HG02763 (cell line): Measurements from ENCODE around the gene OTOP2.
"Not testable (repeated sequence)": the region's sequence is repeated elsewhere in the genome, so short reads cannot be mapped to it uniquely, and the experiment has no call there.

Experiments used
- ATAC-seq: cut with Tn5 transposase; IDR thresholded peaks from one replicate; pipeline ENCODE4 v1.9.1; 2021; ENCODE audit warnings: mild to moderate bottlenecking, moderate library complexity; ENCODE audit not compliant: unreplicated experiment

The OTOP2 gene

DNA sequence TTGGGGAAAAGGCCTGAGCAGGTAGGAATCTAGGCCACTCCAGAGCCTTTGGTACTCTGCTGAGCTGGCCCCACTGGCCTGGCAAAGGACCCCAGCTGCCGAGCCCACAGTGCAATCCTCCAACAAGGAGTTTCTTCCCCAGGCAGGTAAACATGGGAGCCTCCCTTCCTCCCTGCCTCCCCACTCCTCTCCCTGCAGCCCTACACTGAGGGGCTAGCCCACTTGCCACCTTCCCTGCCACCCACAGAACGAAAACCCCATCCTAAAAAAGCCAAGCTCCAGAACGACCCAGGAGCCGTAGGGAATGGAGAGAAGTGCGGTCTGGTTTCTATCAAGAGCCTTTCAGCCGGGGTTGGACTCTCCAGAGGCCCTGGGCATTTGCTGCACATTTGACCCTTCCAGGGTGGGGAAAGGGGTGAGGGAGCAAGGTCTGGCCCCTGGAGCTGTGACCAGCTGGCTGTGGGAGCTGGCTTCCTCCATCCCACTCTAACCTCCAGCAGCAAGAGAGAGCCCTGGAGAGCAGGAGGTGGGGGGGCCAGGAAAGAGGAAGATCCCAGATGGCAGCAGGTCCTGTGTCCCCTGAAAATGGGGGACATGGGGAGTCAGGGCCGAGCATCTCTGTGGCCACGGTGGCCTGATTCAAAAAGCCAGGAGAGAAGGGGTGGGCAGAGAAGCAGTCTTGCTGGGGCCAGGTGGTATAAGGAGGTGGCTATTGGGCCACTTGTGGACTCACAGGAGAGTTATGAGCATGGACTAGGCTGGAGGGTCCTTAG, 47.2 kb downstream of the OTOP2 start:
- ATAC-seq = no peak

DNA sequence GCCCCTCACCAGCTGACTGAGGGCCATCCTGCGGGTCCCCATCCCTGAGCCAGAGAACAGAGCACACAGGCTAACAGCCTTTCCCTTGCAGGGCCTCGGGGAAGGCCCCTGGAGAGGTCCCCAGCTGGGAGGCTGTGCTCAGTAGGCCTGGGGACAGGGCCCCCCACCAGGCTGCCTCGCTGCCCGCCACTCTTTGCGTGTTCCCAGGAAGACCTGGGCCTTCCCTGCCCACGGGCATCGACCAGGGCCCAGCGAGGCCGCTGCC, 47.7 kb downstream of the OTOP2 start:
- no peak for ATAC-seq

DNA sequence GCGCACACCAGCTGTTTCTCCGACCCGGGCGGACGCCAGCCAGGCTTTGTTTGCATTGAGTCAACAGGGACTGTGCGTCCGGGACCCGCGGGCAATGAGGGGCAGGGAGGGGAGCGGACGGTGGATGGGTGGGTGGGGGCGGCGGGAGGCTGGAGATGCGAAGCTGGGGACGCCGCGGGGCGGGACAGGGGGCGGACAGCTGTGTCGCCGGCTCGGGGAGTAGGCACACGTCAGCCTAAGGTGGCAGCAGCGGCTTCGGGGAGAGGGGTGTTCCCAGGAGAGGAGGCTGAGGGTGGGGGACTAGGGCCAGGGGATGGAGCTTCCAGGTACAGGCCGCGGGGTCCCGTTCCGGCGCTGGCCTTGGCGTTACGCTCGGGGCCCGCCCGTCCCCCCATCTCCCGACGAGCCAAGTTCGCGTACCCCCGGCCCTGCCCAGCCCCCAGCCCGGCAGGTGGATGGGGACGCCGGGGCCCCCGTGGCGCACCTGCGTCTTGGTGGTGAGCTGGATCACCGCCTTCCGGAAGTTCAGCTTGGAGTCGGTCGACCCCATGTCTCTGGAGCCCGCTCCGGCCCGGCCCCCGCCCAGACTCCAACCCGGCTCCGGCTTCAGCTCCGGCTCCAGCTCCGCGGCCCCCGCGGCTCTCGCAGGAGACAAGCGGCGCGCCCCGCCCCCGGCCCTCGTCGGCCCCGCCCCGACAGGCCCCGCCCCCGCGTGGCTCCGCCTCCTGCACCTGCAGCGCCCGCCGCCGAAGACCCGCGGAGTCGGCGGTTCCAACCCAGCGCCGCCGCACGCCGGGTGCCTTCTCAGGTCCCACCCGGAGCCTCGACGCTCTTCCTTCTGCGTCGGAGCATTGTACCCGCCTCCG, 48.3 kb downstream of the OTOP2 start, which contains the start of gene HID1:
HID1 (minus strand) TSS at position 653 of the 866 bp plus-strand sequence; CDS start at position 550, 103 bp downstream.
- ATAC-seq = no peak

DNA sequence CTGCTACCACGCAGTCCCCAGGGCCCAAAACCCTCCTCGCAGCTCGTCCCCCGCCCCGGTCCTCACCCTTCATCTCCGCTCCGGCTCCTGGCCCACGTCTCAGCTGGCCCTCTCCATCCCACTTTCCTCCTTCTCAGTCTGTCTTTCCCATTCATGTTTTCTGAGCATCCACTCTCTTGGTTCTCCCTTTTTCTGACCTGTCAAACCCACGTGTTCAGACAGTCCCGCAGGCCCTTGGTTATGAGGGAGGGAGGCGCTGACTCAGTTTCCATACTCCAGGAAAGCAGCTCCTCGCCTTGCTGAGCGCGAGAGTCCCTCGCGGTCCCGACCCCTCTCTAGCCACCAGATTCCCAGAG, 48.9 kb downstream of the OTOP2 start:
- no peak for ATAC-seq

DNA sequence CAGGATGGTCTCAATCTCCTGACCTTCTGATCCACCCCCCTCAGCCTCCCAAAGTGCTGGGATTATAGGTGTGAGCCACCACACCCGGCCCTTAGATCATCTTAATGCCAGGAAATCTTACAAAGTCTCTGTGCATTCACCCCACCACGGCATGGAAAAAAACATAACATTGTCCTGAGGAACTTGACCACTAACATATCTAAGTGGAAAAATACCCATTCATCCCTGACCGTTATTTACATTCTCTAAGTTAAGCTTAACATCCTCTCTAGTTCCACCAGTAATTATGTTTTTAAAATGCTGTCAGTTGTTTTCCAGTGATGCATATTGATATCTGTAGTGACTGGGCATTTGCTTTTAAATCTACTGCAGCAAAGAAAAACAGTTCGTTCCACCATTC, 51.9 kb downstream of the OTOP2 start:
- no peak for ATAC-seq

DNA sequence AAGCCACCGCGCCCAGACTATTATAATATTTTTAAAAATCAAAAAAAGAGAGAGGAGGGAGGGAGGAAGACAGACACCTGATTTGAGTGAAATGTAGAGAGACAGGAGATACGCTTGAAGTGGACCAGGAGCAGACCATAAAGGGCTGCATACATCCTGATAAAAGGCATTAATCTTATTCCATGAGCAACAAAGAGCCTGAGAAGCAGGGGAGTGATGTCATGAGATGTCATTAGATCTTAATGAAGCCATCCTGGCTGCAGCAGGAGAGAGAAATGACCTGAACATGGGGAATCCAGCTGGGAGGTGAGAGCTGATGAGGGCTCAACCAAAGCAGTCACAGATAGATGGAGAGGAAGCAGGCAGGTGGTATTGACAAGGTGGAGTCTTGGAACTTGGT, 53.7 kb downstream of the OTOP2 start:
- ATAC-seq = no peak

DNA sequence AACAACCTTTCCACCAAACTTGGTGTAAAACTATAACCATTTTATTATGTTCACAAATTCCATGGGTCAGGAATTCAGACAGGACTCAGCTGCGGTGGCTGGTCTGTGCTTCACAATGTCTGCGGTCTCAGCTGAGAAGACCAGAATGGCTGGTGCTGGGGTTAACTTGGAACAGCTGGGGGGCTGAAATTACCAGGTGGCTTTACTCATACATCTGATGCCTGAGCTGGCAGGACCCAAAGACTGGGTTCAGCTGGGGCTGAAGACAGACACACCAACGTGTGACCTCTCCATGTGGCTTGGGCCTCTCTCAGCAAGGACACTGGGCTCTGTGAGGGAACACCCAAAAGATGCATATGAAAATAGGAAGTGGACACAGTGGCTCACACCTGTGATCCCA, 54.2 kb downstream of the OTOP2 start:
- no peak for ATAC-seq

DNA sequence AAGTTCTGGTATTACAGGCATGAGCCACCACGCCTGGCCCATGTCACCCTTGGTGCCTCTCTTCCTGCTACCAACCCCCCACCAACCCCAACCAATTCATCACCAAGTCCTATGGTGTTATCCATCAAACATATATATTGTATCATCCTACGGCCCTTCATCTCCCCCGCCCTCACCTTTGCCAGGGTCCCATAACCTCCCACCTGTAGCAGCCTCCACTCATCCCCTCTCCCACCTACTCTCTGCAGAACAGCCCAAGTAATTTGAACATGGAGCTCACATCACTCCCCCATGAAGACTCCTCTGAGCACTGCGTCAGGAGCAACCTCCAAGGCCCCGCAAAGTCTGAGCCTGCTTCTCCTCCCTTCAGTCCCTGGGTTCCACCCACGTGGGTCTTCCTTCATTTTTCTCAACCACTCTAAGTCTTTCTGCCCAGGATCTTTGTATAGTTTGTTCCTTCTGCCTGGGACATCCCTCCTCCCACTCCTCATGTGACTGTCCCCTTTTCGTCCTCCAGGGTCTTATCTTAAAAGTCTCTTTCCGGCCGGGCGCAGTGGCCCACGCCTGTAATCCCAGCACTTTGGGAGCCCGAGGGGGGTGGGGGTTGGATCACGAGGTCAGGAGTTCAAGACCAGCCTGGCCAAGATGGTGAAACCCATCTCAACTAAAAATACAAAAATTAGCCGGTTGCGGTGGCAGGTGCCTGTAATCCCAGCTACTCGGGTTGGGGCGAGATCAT, 55.5 kb downstream of the OTOP2 start:
- no peak for ATAC-seq

DNA sequence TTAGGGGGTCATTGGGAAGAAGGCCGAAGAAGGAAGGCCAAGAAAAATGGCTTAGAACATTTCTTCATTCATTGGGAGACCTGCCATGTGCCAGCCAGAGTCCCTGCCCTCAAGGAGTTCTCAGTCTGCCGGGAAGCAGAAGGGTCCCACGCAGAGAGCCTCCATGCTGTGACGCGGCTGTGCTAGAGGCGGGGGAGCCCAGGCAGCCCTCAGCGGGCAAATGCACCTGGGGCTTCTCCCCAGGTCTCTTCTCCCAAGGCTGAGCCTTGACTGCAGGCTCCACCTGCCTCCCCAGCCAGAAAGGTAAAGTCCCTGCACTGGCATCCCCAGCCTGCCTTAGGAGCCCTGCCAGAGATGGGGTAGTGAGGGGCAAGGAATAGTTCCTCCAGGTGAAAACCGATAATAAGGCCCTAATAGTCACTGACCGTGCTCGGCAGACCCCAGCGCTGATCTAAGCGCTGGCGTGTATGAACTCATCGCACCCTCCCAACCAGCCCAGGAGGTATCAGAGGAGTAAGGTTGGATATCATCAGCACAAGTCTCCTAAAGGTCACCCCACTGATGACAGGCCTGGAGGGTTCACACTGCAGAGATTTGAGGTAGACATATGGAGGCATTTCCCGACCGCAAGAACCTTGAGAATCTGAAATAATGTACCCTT, 57.4 kb downstream of the OTOP2 start:
- no peak for ATAC-seq

DNA sequence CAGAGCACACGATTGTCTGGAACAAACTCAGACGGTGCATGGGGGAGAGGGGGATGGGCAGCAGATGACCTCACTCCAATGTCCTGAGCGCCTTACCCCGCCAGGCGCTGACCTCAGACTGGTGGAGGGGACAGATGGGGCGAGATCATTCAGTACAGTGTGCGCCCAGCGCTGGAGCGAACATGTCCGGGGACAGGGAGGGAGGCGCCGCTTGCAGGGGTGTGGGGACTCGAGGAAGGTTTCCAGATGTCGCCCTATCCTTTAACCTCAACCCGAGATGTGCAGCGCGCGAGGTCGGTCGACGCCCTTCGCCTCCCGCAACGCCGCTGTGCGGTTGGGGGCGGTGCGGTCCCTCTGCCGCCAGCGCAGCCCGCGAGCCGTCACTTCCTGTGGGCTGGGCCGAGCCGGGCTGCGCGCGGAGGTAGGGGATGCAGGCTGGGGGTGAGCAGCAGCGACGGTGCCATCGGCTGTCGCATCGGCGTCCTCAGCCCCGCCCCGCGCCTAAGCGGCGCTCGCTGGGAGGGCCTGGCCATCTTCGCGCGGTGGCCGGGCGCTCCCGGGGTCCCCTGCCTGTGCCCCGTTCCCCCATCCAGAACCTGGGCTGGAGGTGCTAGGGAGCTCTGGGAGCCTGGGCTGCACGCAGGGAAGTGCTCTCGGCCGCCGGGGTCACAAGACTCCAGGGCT, 58.0 kb downstream of the OTOP2 start:
- ATAC-seq = no peak

DNA sequence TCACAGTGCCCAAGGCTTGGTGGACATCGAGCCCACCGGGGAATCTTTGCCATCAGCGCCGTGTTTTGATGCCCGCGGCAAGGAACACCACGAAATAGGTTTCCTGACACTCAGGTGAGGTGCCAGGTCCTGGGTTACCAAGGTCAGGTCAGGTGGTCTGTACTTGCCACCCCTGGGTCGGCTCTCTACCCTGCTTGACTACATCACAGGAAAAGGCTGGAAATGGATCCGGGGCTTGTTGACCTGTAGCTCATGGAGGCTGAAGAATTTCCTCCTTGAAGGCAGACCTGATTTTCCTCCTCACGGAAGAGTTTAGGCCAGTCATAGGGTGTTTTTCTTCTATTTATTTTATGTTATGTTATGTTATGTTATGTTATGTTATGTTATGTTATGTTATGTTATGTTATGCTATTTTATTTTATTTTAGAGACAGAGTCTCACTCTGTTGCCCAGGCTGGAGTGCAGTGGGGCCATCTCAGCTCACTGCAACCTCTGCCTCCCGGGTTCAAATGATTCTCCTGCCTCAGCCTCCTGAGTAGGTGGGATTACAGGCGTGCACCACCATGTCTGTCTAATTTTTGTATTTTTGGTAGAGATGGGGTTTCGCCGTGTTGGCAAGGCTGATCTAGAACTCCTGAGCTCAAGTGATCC, 58.7 kb downstream of the OTOP2 start:
- not testable (repeated sequence) for ATAC-seq
